ENCODE measurements around the gene PDE6A. TPM values are rescaled to one million over a fixed set of nuclear protein-coding genes. Genes with fewer than 3 reads are reported as not detected.

PDE6A gene
- total RNA-seq, 1 experiment from 2014 or later: not detected

- Histone ChIP-seq H2BK15ac (ENCODE audit: low read depth, low read length) (no peak overlapping the region), H2BK12ac (ENCODE audit: insufficient read length, low read depth, low read length) (no peak overlapping the region), H3K79me2 (ENCODE audit: insufficient read depth, low read length) (no peaks in the 10 kb centered on the region), H2AFZ (ENCODE audit: low read length) (no peak overlapping the region), H3K9ac (ENCODE audit: extremely low read depth, insufficient read length, low read length) (no peak overlapping the region), H3K27ac (ENCODE audit: insufficient read length, low read depth, low read length) (no peak overlapping the region), H3K9me3 (ENCODE audit: control insufficient read depth, low read depth, low read length) (no peaks in the 10 kb centered on the region), H3K18ac (ENCODE audit: insufficient read length, low read depth, low read length) (no peak overlapping the region), H3T11ph (ENCODE audit: low read length) (no peak overlapping the region), H3K79me1 (ENCODE audit: insufficient read depth, low read depth, low read length, poor library complexity, severe bottlenecking) (no peaks in the 10 kb centered on the region), H4K5ac (ENCODE audit: insufficient read length, low read depth, low read length) (no peak overlapping the region), H4K8ac (replicated peaks; ENCODE audit: insufficient read length, low read depth, low read length) (no peak overlapping the region), H3K4me1 (ENCODE audit: insufficient read depth, low read length) (no peaks in the 10 kb centered on the region), H3K27me3 (ENCODE audit: insufficient read depth, low read length) (no peaks in the 10 kb centered on the region), H2AK5ac (ENCODE audit: insufficient read length, low read length) (no peak overlapping the region), H3K4me2 (ENCODE audit: insufficient read depth, insufficient read length, low read length) (no peak overlapping the region), H3K23me2 (ENCODE audit: insufficient read length, low read depth, low read length, poor library complexity, severe bottlenecking) (no peaks in the 10 kb centered on the region), H2BK20ac (ENCODE audit: low read depth, low read length, poor library complexity, severe bottlenecking) (no peak overlapping the region), H2BK5ac (ENCODE audit: insufficient read length, low read length) (no peak overlapping the region), H4K20me1 (ENCODE audit: control insufficient read depth, insufficient read depth, insufficient read length) (no peaks in the 10 kb centered on the region), H3K4ac (ENCODE audit: low read depth, low read length) (no peak overlapping the region), H3K23ac (ENCODE audit: insufficient read length, low read depth, low read length) (no peak overlapping the region), H3K56ac (ENCODE audit: insufficient read length, low read depth, low read length) (no peak overlapping the region), H3K14ac (ENCODE audit: insufficient read depth, low read length) (no peak overlapping the region), H4K91ac (ENCODE audit: insufficient read length, low read depth, low read length) (no peak overlapping the region), H2BK120ac (ENCODE audit: low read depth, low read length, poor library complexity, severe bottlenecking) (no peak overlapping the region)
- no CpG with 5 or more reads among the region's 6 CpGs for WGBS (ENCODE audit: extremely low coverage, insufficient read length, low lambda C conversion rate)
- TF ChIP-seq CTCF (conservative IDR thresholded peaks at IDR 0.05): peak; percentile 55
- Mint-ChIP-seq H3K27ac (no peak overlapping the region; a peak in 1 of 7 replicates), H3K36me3 (ENCODE audit: insufficient read depth in 1 of 3, low read depth in 3 of 3) (no peaks in the 10 kb centered on the region), H3K4me1 (no peaks in the 10 kb centered on the region), H3K4me3 (no peak overlapping the region), H3K27me3 (ENCODE audit: low read depth) (no peaks in the 10 kb centered on the region; the same call in none of the 2 replicates), H3K9me3 (no peaks in the 10 kb centered on the region)
- peak; percentile 42 for DNase-seq
Observed at GRCh38 chr5:149951138-149951749, 6.7 kb upstream of the PDE6A start.
